Endothelial cell of umbilical vein (primary cell): ENCODE results near the gene SH3TC1. TPM values are rescaled to one million over a fixed set of nuclear protein-coding genes. Genes with fewer than 3 reads are reported as not detected.

Source experiments
- BruUV-seq: library from RNA; stranded (reverse); fragments of 400-500 nt; replicated peaks from 2 replicates; lab custom pipeline; 2021; lab: Mats Ljungman, UMichigan
- CTCF ChIA-PET: fragments of 300-600, 350-600 bp; sonication (Branson Sonifier 250); formaldehyde crosslinking; loops from one replicate; lab custom pipeline; 2021; ENCODE audit warnings: antibody characterized with exemption, inconsistent platforms; lab: Charles Lee
- POLR2A ChIA-PET: fragments of 300-600, 350-600 bp; sonication (Branson Sonifier 250); formaldehyde crosslinking; loops from one replicate; lab custom pipeline; 2021; ENCODE audit warnings: antibody characterized with exemption, inconsistent platforms; lab: Charles Lee
- DNase-seq: peaks from one replicate; pipeline ENCODE4 v3.0.0-alpha.2; 2011; ENCODE audit warnings: low read depth, low spot score
- FAIRE-seq: peaks from 2 replicates; lab custom pipeline; 2011; peaks lifted over from hg19 to GRCh38; lab: Jason Lieb, UNC
- H2AFZ ChIP-seq: 2 replicates; pipeline ENCODE4 v1.6.0; 2012; ENCODE audit warnings: low read depth, low read length, control low read depth, inconsistent platforms
- H3K27ac ChIP-seq: 2 replicates; pipeline ENCODE4 v1.5.1; 2011; ENCODE audit warnings: low read depth, mild to moderate bottlenecking, control low read depth, low read length, moderate library complexity; ENCODE audit not compliant: insufficient read depth
- H3K27me3 ChIP-seq, 2 experiments: 2 replicates each; pipeline versions ENCODE4 v1.6.0 to v1.6.1; 2011; ENCODE audit warnings: low read length in 2 of 2, mixed read lengths in 1 of 2; ENCODE audit not compliant: control insufficient read depth in 2 of 2, insufficient read depth in 2 of 2
- H3K36me3 ChIP-seq, 2 experiments: 2 replicates in 1 of 2; 3 replicates in 1 of 2; pipeline ENCODE4 v1.5.1; 2011; ENCODE audit warnings: low read length in 2 of 2, mild to moderate bottlenecking in 1 of 2, moderate library complexity in 1 of 2; ENCODE audit not compliant: control insufficient read depth in 2 of 2, insufficient read depth in 2 of 2; ENCODE audit errors: extremely low read depth in 1 of 2
- H3K4me1 ChIP-seq: 3 replicates; pipeline ENCODE4 v1.5.1; 2011; ENCODE audit warnings: mild to moderate bottlenecking, low read length; ENCODE audit not compliant: control insufficient read depth, insufficient read depth; ENCODE audit errors: extremely low read depth
- H3K4me2 ChIP-seq: 2 replicates; pipeline ENCODE4 v1.6.1; 2011; ENCODE audit warnings: low read length, control low read depth, mixed read lengths; ENCODE audit not compliant: insufficient read depth
- H3K4me3 ChIP-seq, 3 experiments: fragments of 200-600 bp in 1 of 3; sonication (generic), shearing (Covaris generic) in 1 of 3; replicated peaks in 1 of 3; 2 replicates each; pipeline ENCODE4 v1.5.1; 2011 to 2016; ENCODE audit warnings: control low read depth in 3 of 3, low read length in 3 of 3, mild to moderate bottlenecking in 2 of 3, inconsistent platforms in 1 of 3, low read depth in 1 of 3, moderate library complexity in 1 of 3; ENCODE audit not compliant: insufficient read depth in 1 of 3
- H3K79me2 ChIP-seq: 2 replicates; pipeline ENCODE4 v1.6.0; 2012; ENCODE audit warnings: low read length, inconsistent platforms; ENCODE audit not compliant: control insufficient read depth, insufficient read depth
- H3K9ac ChIP-seq: replicated peaks from 2 replicates; pipeline ENCODE3; 2011; ENCODE audit warnings: low read length, control low read depth; ENCODE audit not compliant: insufficient read depth; ENCODE audit errors: extremely low read depth
- H3K9me1 ChIP-seq: replicated peaks from 3 replicates; pipeline ENCODE4 v1.6.0; 2011; ENCODE audit warnings: mild to moderate bottlenecking, low read length; ENCODE audit not compliant: control insufficient read depth, insufficient read depth; ENCODE audit errors: extremely low read depth
- H3K9me3 ChIP-seq: replicated peaks from 2 replicates; pipeline ENCODE4 v1.5.1; 2012; ENCODE audit warnings: low read length, inconsistent platforms; ENCODE audit not compliant: control insufficient read depth, insufficient read depth
- H4K20me1 ChIP-seq: replicated peaks from 2 replicates; pipeline ENCODE3; 2011; ENCODE audit warnings: mild to moderate bottlenecking, low read length; ENCODE audit not compliant: control insufficient read depth, insufficient read depth; ENCODE audit errors: extremely low read depth
- CTCF ChIP-seq, 2 donors: IDR thresholded peaks; 1 replicate in 1 of 2; 2 replicates in 1 of 2; pipeline ENCODE4 v1.5.1; 2011; ENCODE audit warnings: low read length in 2 of 2, mild to moderate bottlenecking in 2 of 2, moderate library complexity in 2 of 2, control low read depth in 1 of 2, inconsistent platforms in 1 of 2, low read depth in 1 of 2; ENCODE audit not compliant: insufficient read depth in 1 of 2; ENCODE audit errors: extremely low read depth in 1 of 2
- EZH2 ChIP-seq: IDR thresholded peaks from 2 replicates; pipeline ENCODE4 v1.6.1; 2012; ENCODE audit warnings: borderline replicate concordance, low read depth, mild to moderate bottlenecking, moderate library complexity, low read length, inconsistent platforms; ENCODE audit not compliant: severe bottlenecking
- FOS ChIP-seq: IDR thresholded peaks from 2 replicates; pipeline ENCODE4 v1.6.1; 2011; ENCODE audit warnings: mild to moderate bottlenecking, low read length, moderate library complexity, borderline replicate concordance; ENCODE audit not compliant: insufficient read depth
- GATA2 ChIP-seq: IDR thresholded peaks from 2 replicates; pipeline ENCODE4 v1.7.0; 2011; ENCODE audit warnings: low read depth, mild to moderate bottlenecking, moderate library complexity, mixed read lengths, low read length; ENCODE audit not compliant: insufficient read length, insufficient read depth
- JUN ChIP-seq: IDR thresholded peaks from 2 replicates; pipeline ENCODE4 v1.6.1; 2011; ENCODE audit warnings: borderline replicate concordance, low read depth; ENCODE audit not compliant: insufficient read length, insufficient read depth
- MAX ChIP-seq: IDR thresholded peaks from 2 replicates; pipeline ENCODE4 v1.6.1; 2011; ENCODE audit not compliant: insufficient read depth, insufficient read length
- MYC ChIP-seq: IDR thresholded peaks from one replicate; pipeline ENCODE4 v1.6.1; 2011; ENCODE audit warnings: mild to moderate bottlenecking, low read depth, low read length
- POLR2A ChIP-seq: IDR thresholded peaks from 2 replicates; pipeline ENCODE4 v1.6.1; 2012; ENCODE audit warnings: low read depth, mild to moderate bottlenecking, control low read depth, low read length
- POLR2AphosphoS5 ChIP-seq: IDR thresholded peaks from 2 replicates; pipeline ENCODE4 v1.6.1; 2012; ENCODE audit warnings: low read depth, mild to moderate bottlenecking, control low read depth, low read length, moderate library complexity; ENCODE audit not compliant: insufficient read depth
- dilution Hi-C: fragments of 300-500 bp; cut with MboI; formaldehyde crosslinking; loops from one replicate; pipeline ENCODE4 v1.15.0; 2019; ENCODE audit warnings: low sequenced_read_pairs; ENCODE audit not compliant: extremely low pct_ligation_motif_present
- intact Hi-C: fragments of 100-400 bp; cut with micrococcal nuclease; formaldehyde crosslinking; loops from one replicate; pipeline ENCODE4 v1.10.0; 2022
- polyA plus RNA-seq, 4 experiments: library from polyadenylated mRNA; depleted of rRNA in 3 of 4; stranded (reverse) in 3 of 4; unstranded in 1 of 4; fragments of >200 nt; gene quantifications; 2 replicates each; pipeline versions ENCODE4 v1.2.1 to v1.2.3, GENCODE V29; 2011 to 2012; ENCODE audit warnings: missing spikeins in 1 of 4
- total RNA-seq: library from RNA; stranded (reverse); gene quantifications from 2 replicates; pipeline ENCODE4 v1.2.3, GENCODE V29; 2021

The SH3TC1 gene
- total and polyA plus RNA-seq, 2 donors (not counting 3 experiments of a cell fraction or from before 2014, with no cell fraction given) = 96.5 to 192 TPM

GRCh38 chr4:8275548-8275910 lies 76.4 kb downstream of the SH3TC1 start:
- H2AFZ ChIP-seq = no peak overlapping the region
- DNase-seq (no peak), FAIRE-seq (no peak)
- no peak for TF ChIP-seq JUN
- TF ChIP-seq MAX = no peak
- TF ChIP-seq POLR2AphosphoS5 = no peak
- TF ChIP-seq POLR2A = no peak
- TF ChIP-seq MYC = no peak
- TF ChIP-seq FOS = no peak
- TF ChIP-seq EZH2 = no peak
- no peak for TF ChIP-seq CTCF (IDR thresholded peaks at IDR 0.05; ENCODE audit: extremely low read depth in 1 of 2, insufficient read depth in 1 of 2, low read depth in 1 of 2, low read length in 2 of 2)
- no peak for TF ChIP-seq GATA2
- ChIA-PET CTCF (interaction anchor here (1.4 to 2.6 kb wide), 2 partner anchors 8 to 128 kb away, joined by 7 to 12 read pairs; no protein-coding TSS in a partner anchor), POLR2A (no interaction called here)
- intact Hi-C loops (no loop called here), dilution Hi-C loops (no loop called here)
- no peak overlapping the region for H3K9ac ChIP-seq
- no peaks in the 10 kb centered on the region for H3K9me3 ChIP-seq
- H3K27me3 ChIP-seq = no peaks in the 10 kb centered on the region
- no peaks in the 10 kb centered on the region for H3K36me3 ChIP-seq
- no peak overlapping the region for H3K4me2 ChIP-seq
- H3K79me2 ChIP-seq = no peaks in the 10 kb centered on the region
- peaks cover 14% of the 10 kb centered on the region for H3K4me1 ChIP-seq
- BruUV-seq = no TSS peak
- no peaks in the 10 kb centered on the region for H3K9me1 ChIP-seq
- H3K27ac ChIP-seq = no peak overlapping the region
- no peaks in the 10 kb centered on the region for H4K20me1 ChIP-seq
- H3K4me3 ChIP-seq = no peak overlapping the region
